A549 (cell line): ENCODE measurements around the gene BAIAP2L1.

Experiments used
- CEBPB ChIP-seq, 2 experiments: fragments of >200 bp in 1 of 2; sonication (Bioruptor Twin) in 1 of 2; formaldehyde crosslinking in 1 of 2; IDR thresholded peaks; 2 replicates each; pipeline ENCODE4 v1.6.1; 2012 to 2016
- CHD2 ChIP-seq: fragments of 150-350 bp; IDR thresholded peaks from 2 replicates; pipeline ENCODE4 v1.6.1; 2014; ENCODE audit warnings: low read length; ENCODE audit not compliant: partially characterized antibody
- ESRRA ChIP-seq: fragments of 150-350 bp; IDR thresholded peaks from 2 replicates; pipeline ENCODE4 v1.6.1; 2014; ENCODE audit warnings: mild to moderate bottlenecking, low read length, borderline replicate concordance
- KDM1A ChIP-seq: fragments of 200-600 bp; sonication (generic); IDR thresholded peaks from 2 replicates; pipeline ENCODE4 v1.6.1; 2016; ENCODE audit warnings: low read depth, mild to moderate bottlenecking
- KDM5A ChIP-seq: fragments of 200-600 bp; sonication (generic); IDR thresholded peaks from 2 replicates; pipeline ENCODE4 v1.6.1; 2016; ENCODE audit warnings: antibody characterized with exemption, mild to moderate bottlenecking
- PHF8 ChIP-seq: fragments of 200-600 bp; sonication (generic); IDR thresholded peaks from 2 replicates; pipeline ENCODE4 v1.6.1; 2016; ENCODE audit warnings: low read depth, mild to moderate bottlenecking, antibody characterized with exemption, moderate library complexity, borderline replicate concordance
- POLR2A ChIP-seq: IDR thresholded peaks from 2 replicates; pipeline ENCODE4 v1.6.1; 2012; ENCODE audit warnings: mild to moderate bottlenecking, low read length
- RAD21 ChIP-seq, 2 experiments: fragments of >200 bp in 1 of 2; sonication (Bioruptor Twin) in 1 of 2; formaldehyde crosslinking in 1 of 2; IDR thresholded peaks in 1 of 2; conservative IDR thresholded peaks in 1 of 2; 2 replicates in 1 of 2; 3 replicates in 1 of 2; pipeline ENCODE4 v1.6.1; 2012 to 2018; ENCODE audit warnings: inconsistent platforms in 1 of 2
- RFX5 ChIP-seq: fragments of 450-650 bp; IDR thresholded peaks from 2 replicates; pipeline ENCODE4 v1.7.1; 2014; ENCODE audit warnings: antibody characterized with exemption, mild to moderate bottlenecking, moderate library complexity
- SMC3 ChIP-seq: fragments of >200 bp; sonication (Bioruptor Twin); formaldehyde crosslinking; IDR thresholded peaks from 3 replicates; pipeline ENCODE4 v1.6.1; 2018; ENCODE audit warnings: inconsistent platforms
- TF ChIP-seq, protein P1 (sequence below): fragments of >200 bp; sonication (Bioruptor Twin); formaldehyde crosslinking; IDR thresholded peaks from 3 replicates; pipeline ENCODE4 v1.5.1; 2016
- TF ChIP-seq, protein P2 (sequence below): IDR thresholded peaks from 2 replicates; pipeline ENCODE4 v1.6.1; 2012
- TF ChIP-seq, protein P3 (sequence below): fragments of 450-650 bp; IDR thresholded peaks from 2 replicates; pipeline ENCODE4 v1.6.1; 2014; ENCODE audit warnings: antibody characterized with exemption

DNA sequence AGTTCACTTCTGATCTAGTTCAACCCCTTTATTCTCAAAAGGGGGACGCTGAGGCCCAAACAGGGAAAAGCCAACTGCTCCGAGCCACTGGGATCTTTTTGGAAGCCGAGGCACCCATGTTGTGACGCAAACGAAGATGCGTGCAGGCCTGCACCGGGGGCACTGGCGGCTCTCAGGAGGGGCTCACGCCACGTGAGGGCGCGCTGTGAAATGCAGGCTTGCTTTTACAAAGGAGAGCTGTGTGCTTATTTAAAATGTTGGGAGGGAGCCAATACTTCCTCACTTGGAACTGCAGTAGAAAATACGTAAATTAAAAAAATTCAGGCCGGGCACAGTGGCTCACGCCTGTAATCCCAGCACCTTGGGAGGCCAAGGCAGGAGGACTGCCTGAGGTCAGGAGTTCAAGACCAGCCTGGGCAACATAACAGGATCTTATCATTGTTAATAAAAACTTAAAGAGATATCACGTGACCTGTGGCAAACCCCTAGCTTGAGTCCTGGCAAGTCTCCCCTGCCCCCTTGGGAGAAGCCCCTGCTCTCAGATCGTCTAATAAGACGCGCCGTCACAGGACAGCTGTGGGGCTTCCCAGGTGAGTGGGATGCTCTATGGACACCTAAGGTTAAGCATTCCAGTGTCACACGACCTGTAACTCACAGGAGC is 103.1 kb downstream of the BAIAP2L1 start:
- TF ChIP-seq ESRRA = no peak
- no peak for TF ChIP-seq CEBPB (IDR thresholded peaks at IDR 0.05)
- TF ChIP-seq SMC3 = no peak
- TF ChIP-seq POLR2A = no peak
- TF ChIP-seq, protein P1, sequence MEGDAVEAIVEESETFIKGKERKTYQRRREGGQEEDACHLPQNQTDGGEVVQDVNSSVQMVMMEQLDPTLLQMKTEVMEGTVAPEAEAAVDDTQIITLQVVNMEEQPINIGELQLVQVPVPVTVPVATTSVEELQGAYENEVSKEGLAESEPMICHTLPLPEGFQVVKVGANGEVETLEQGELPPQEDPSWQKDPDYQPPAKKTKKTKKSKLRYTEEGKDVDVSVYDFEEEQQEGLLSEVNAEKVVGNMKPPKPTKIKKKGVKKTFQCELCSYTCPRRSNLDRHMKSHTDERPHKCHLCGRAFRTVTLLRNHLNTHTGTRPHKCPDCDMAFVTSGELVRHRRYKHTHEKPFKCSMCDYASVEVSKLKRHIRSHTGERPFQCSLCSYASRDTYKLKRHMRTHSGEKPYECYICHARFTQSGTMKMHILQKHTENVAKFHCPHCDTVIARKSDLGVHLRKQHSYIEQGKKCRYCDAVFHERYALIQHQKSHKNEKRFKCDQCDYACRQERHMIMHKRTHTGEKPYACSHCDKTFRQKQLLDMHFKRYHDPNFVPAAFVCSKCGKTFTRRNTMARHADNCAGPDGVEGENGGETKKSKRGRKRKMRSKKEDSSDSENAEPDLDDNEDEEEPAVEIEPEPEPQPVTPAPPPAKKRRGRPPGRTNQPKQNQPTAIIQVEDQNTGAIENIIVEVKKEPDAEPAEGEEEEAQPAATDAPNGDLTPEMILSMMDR = no peak
- no peak for TF ChIP-seq KDM1A
- no peak for TF ChIP-seq PHF8
- no peak for TF ChIP-seq RAD21 (conservative IDR thresholded peaks at IDR 0.05 in 1 of 2, IDR thresholded peaks at IDR 0.05 in 1 of 2)
- TF ChIP-seq RFX5 = no peak
- TF ChIP-seq, protein P2, sequence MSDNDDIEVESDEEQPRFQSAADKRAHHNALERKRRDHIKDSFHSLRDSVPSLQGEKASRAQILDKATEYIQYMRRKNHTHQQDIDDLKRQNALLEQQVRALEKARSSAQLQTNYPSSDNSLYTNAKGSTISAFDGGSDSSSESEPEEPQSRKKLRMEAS = no peak
- TF ChIP-seq, protein P3, sequence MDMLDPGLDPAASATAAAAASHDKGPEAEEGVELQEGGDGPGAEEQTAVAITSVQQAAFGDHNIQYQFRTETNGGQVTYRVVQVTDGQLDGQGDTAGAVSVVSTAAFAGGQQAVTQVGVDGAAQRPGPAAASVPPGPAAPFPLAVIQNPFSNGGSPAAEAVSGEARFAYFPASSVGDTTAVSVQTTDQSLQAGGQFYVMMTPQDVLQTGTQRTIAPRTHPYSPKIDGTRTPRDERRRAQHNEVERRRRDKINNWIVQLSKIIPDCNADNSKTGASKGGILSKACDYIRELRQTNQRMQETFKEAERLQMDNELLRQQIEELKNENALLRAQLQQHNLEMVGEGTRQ = no peak
- TF ChIP-seq KDM5A = no peak
- TF ChIP-seq CHD2 = no peak
